Measurements from ENCODE around the gene AKAP6. TPM values are rescaled to one million over a fixed set of nuclear protein-coding genes. Genes with fewer than 3 reads are reported as not detected.

The AKAP6 gene
- total RNA-seq, 4 donors from 2014 or later = 4.1 to 34.4 (median 15.3) TPM

DNA sequence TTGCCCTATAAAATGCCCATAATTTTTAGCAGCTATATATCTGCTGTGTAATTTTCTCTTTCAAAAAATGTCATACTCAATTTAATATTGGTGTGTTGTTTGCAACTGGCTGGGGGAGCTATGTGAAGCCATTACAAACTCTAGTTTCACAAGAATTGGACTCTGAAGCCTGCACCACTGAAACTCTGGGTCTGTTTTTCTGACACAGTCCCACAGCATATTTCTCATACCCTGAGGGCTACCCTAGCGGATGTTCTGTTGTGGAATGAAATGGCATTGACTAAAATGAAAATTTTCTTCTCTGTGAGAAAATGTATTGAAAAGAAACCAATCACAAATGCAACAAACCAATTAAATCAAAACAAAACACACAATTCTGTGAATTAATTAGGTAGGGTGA is 325.0 kb downstream of the AKAP6 start:
- no peak for DNase-seq
- H3K27me3 ChIP-seq = no peaks in the 10 kb centered on the region
- H3K36me3 ChIP-seq = no peaks in the 10 kb centered on the region
- H3K27ac ChIP-seq = no peak overlapping the region
- H3K4me3 ChIP-seq = no peak overlapping the region
- no peaks in the 10 kb centered on the region for H3K9me3 ChIP-seq
- no peak for TF ChIP-seq POLR2A (IDR thresholded peaks at IDR 0.05)
- TF ChIP-seq CTCF (IDR thresholded peaks at IDR 0.05) = no peak
- intact Hi-C loops (cut with DNase I; ENCODE audit: low total_unique reads) = no loop called here
- no peaks in the 10 kb centered on the region for H3K4me1 ChIP-seq

GRCh38 chr14:32656601-32657000 is 327.5 kb downstream of the AKAP6 start:
- no peak overlapping the region for H3K4me3 ChIP-seq
- H3K4me1 ChIP-seq = no peaks in the 10 kb centered on the region
- intact Hi-C loops (cut with DNase I; ENCODE audit: low total_unique reads) = no loop called here
- H3K27me3 ChIP-seq = no peaks in the 10 kb centered on the region
- no peak overlapping the region for H3K27ac ChIP-seq
- H3K36me3 ChIP-seq = no peaks in the 10 kb centered on the region
- DNase-seq = no peak
- no peaks in the 10 kb centered on the region for H3K9me3 ChIP-seq
- TF ChIP-seq CTCF (IDR thresholded peaks at IDR 0.05) = no peak
- TF ChIP-seq POLR2A (IDR thresholded peaks at IDR 0.05) = no peak

- Histone ChIP-seq H3K36me3 (no peaks in the 10 kb centered on the region), H3K9me3 (no peaks in the 10 kb centered on the region), H3K27ac (no peak overlapping the region), H3K4me3 (no peak overlapping the region), H3K4me1 (no peaks in the 10 kb centered on the region), H3K27me3 (no peaks in the 10 kb centered on the region)
- intact Hi-C loops (cut with DNase I; ENCODE audit: low total_unique reads) = no loop called here
- no peak for TF ChIP-seq POLR2A (IDR thresholded peaks at IDR 0.05)
- TF ChIP-seq CTCF (IDR thresholded peaks at IDR 0.05) = no peak
- no peak for DNase-seq
Observed at GRCh38 chr14:32657081-32657480, 328.0 kb downstream of the AKAP6 start.

- H3K9me3 ChIP-seq = no peaks in the 10 kb centered on the region
- no peak for DNase-seq
- H3K4me1 ChIP-seq = no peaks in the 10 kb centered on the region
- no peak overlapping the region for H3K27ac ChIP-seq
- intact Hi-C loops (cut with DNase I; ENCODE audit: low total_unique reads) = no loop called here
- H3K4me3 ChIP-seq = no peak overlapping the region
- TF ChIP-seq POLR2A (IDR thresholded peaks at IDR 0.05) = no peak
- TF ChIP-seq CTCF (IDR thresholded peaks at IDR 0.05) = no peak
- no peaks in the 10 kb centered on the region for H3K27me3 ChIP-seq
- H3K36me3 ChIP-seq = no peaks in the 10 kb centered on the region
Observed at GRCh38 chr14:32661216-32661615, 332.1 kb downstream of the AKAP6 start.

- no peaks in the 10 kb centered on the region for H3K27me3 ChIP-seq
- intact Hi-C loops (cut with DNase I; ENCODE audit: low total_unique reads) = no loop called here
- TF ChIP-seq CTCF (IDR thresholded peaks at IDR 0.05) (no peak), POLR2A (IDR thresholded peaks at IDR 0.05) (no peak)
Observed at GRCh38 chr14:32662211-32662610, 333.1 kb downstream of the AKAP6 start.

More at GRCh38 chr14:32662211-32662610, 333.1 kb downstream of the AKAP6 start:
- Histone ChIP-seq H3K36me3 (no peaks in the 10 kb centered on the region), H3K9me3 (no peaks in the 10 kb centered on the region), H3K4me3 (no peak overlapping the region), H3K4me1 (no peaks in the 10 kb centered on the region), H3K27ac (no peak overlapping the region)
- no peak for DNase-seq
